ENCODE measurements around the gene AAK1. TPM values are rescaled to one million over a fixed set of nuclear protein-coding genes. Genes with fewer than 3 reads are reported as not detected.

The AAK1 gene
- total RNA-seq, 3 donors from 2014 or later (not counting 1 experiment from before 2014, with no cell fraction given): 174 to 249 (median 204) TPM

DNA sequence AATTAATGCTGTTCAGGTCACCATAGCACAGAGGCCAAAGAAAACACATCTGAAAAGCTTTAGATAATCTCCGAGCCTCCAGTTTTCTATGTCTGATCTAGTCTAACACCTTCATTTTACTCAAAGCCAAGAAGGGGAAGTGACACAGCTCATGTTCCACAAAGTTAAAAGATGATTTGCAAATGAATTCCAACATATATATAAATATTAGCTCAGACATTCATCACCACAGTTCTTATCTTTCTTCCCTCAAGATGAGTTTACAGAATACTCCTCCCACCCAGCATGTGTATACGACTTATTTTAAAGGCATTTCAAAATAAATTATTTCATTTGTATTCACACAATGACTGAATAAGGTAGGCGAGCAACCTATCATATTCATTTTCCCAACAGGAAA lies 82.4 kb downstream of the AAK1 start:
- Histone ChIP-seq H3K4me3 (ENCODE audit: low read length) (no peak overlapping the region), H3K27ac (ENCODE audit: low read length) (no peak overlapping the region), H3K27me3 (ENCODE audit: control insufficient read depth, insufficient read depth, low read length) (no peaks in the 10 kb centered on the region), H3K9me3 (ENCODE audit: control insufficient read depth, insufficient read depth, low read length) (no peaks in the 10 kb centered on the region), H3K36me3 (ENCODE audit: control insufficient read depth, insufficient read depth, low read length) (no peaks in the 10 kb centered on the region), H3K4me1 (ENCODE audit: control insufficient read depth, insufficient read depth, low read length) (peaks cover 17% of the 10 kb centered on the region)
- Mint-ChIP-seq H3K27me3 (ENCODE audit: low read depth in 2 of 2) (no peaks in the 10 kb centered on the region), H3K27ac (peak overlapping the region in 1 of 2 donors; percentile 39), H3K36me3 (no peaks in the 10 kb centered on the region), H3K9me3 (no peaks in the 10 kb centered on the region), H3K4me3 (no peak overlapping the region), H3K4me1 (peaks cover 81 to 83% of the 10 kb centered on the region in 2 donors)
- TF ChIP-seq, protein P1, sequence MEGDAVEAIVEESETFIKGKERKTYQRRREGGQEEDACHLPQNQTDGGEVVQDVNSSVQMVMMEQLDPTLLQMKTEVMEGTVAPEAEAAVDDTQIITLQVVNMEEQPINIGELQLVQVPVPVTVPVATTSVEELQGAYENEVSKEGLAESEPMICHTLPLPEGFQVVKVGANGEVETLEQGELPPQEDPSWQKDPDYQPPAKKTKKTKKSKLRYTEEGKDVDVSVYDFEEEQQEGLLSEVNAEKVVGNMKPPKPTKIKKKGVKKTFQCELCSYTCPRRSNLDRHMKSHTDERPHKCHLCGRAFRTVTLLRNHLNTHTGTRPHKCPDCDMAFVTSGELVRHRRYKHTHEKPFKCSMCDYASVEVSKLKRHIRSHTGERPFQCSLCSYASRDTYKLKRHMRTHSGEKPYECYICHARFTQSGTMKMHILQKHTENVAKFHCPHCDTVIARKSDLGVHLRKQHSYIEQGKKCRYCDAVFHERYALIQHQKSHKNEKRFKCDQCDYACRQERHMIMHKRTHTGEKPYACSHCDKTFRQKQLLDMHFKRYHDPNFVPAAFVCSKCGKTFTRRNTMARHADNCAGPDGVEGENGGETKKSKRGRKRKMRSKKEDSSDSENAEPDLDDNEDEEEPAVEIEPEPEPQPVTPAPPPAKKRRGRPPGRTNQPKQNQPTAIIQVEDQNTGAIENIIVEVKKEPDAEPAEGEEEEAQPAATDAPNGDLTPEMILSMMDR (IDR thresholded peaks at IDR 0.05): no peak
- ATAC-seq (no peak), DNase-seq (no peak)
- intact Hi-C loops (cut with micrococcal nuclease): no loop called here
- 94% methylated on average over 1 of the region's 3 CpGs for WGBS (ENCODE audit: insufficient coverage)

DNA sequence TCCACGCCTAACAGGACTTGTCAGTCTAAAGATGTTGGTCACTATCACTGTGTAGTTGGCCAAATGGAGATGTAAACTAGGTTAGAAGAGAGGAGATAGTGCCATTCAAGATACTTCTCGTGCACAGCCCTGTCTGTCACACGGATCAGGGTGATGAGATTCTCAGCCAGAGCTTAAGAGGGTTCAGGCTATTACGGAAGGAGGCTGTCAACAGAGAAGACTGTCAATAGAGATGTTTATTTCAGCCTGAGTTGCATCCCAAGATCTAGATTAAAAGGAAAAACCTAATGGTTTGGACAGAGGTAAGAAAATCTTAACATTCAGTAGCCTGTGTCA lies 83.4 kb downstream of the AAK1 start:
- peak in 1 of 3 donors; percentile 5 for ATAC-seq
- WGBS (ENCODE audit: insufficient coverage): 88% methylated on average over 4 of the region's 4 CpGs
- peak overlapping the region; percentile 39 to 75 for H3K27ac Mint-ChIP-seq
- Histone ChIP-seq H3K4me1 (ENCODE audit: control insufficient read depth, insufficient read depth, low read length) (peaks cover 11% of the 10 kb centered on the region), H3K27ac (ENCODE audit: low read length) (no peak overlapping the region), H3K36me3 (ENCODE audit: control insufficient read depth, insufficient read depth, low read length) (peaks cover 2% of the 10 kb centered on the region), H3K4me3 (ENCODE audit: low read length) (no peak overlapping the region), H3K9me3 (ENCODE audit: control insufficient read depth, insufficient read depth, low read length) (no peaks in the 10 kb centered on the region), H3K27me3 (ENCODE audit: control insufficient read depth, insufficient read depth, low read length) (no peaks in the 10 kb centered on the region)
- TF ChIP-seq, protein P1 (IDR thresholded peaks at IDR 0.05): no peak
- no peak for DNase-seq
- H3K9me3 Mint-ChIP-seq: no peaks in the 10 kb centered on the region
- intact Hi-C loops (cut with micrococcal nuclease): no loop called here
- no peaks in the 10 kb centered on the region for H3K27me3 Mint-ChIP-seq (ENCODE audit: low read depth in 2 of 2)
- no peaks in the 10 kb centered on the region for H3K36me3 Mint-ChIP-seq
- peaks cover 77 to 83% of the 10 kb centered on the region in 2 donors for H3K4me1 Mint-ChIP-seq
- no peak overlapping the region for H3K4me3 Mint-ChIP-seq

DNA sequence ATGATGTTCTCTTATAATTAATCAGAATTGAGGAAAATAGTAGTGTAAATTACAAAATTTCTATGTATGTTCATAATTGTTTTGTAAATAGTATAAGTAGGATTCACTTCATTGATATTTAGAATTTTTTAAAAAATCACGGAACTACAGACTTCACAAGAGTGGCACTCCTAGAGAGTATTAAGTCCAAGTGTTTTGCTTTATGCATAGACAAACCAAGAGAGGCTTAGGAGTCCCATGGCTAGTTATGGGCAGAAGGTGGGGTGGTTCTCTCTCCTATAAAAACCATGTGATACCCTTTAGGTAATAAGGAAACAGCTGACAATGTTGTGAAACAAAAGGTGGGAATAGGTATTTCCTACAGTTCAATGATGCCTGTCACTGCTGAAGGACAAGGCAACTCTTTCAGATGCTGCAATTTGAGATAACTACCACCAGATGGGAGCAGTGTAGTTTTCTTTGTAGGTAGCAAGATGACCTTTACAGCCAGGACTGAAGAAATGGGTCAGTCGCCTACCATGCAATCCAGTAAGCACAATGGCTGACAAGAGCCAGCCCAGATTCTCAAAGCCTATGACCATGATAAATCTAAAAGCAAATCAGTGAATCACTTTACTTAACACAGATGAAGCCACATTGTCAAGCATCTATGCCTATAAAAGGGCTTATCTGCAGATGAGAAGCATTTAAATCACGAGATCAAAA lies 83.9 kb downstream of the AAK1 start:
- ATAC-seq (peak; percentile 61 to 84 (median 81)), DNase-seq (peak in 1 of 2 donors; percentile 65)
- peak overlapping the region; percentile 39 to 75 for H3K27ac Mint-ChIP-seq
- peaks cover 77 to 83% of the 10 kb centered on the region in 2 donors for H3K4me1 Mint-ChIP-seq
- no peaks in the 10 kb centered on the region for H3K27me3 ChIP-seq (ENCODE audit: control insufficient read depth, insufficient read depth, low read length)
- peaks cover 4% of the 10 kb centered on the region for H3K36me3 ChIP-seq (ENCODE audit: control insufficient read depth, insufficient read depth, low read length)
- H3K36me3 Mint-ChIP-seq: no peaks in the 10 kb centered on the region
- no peaks in the 10 kb centered on the region for H3K27me3 Mint-ChIP-seq (ENCODE audit: low read depth in 2 of 2)
- no peak overlapping the region for H3K4me3 Mint-ChIP-seq
- peaks cover 9% of the 10 kb centered on the region for H3K4me1 ChIP-seq (ENCODE audit: control insufficient read depth, insufficient read depth, low read length)
- no peak overlapping the region for H3K27ac ChIP-seq (ENCODE audit: low read length)
- intact Hi-C loops (cut with micrococcal nuclease): loop anchor here (1.0 kb wide), 1 partner anchor 155 kb away; no protein-coding TSS in a partner anchor
- H3K9me3 ChIP-seq (ENCODE audit: control insufficient read depth, insufficient read depth, low read length): no peaks in the 10 kb centered on the region
- TF ChIP-seq, protein P1 (IDR thresholded peaks at IDR 0.05): peak; percentile 63
- WGBS (ENCODE audit: insufficient coverage): 80% methylated on average over 3 of the region's 3 CpGs
- H3K9me3 Mint-ChIP-seq: no peaks in the 10 kb centered on the region
- no peak overlapping the region for H3K4me3 ChIP-seq (ENCODE audit: low read length)

DNA sequence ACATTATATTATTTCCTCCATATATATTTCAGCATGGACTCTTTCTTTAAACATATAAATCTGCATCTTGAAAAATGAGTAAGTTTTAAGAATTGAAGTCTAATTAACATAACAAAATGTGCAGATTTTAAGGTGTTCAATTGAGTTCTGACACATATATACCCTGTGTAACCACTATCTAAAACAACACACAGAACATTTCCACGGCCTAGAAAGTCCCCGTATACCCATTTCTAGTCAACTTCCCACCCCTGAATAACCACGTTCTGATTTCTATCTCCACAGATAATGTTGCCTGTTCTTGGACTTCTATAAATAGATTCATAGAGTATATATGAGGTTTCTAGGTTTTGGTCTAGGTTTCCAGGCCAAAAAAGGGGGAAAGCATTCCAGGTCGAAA lies 87.5 kb downstream of the AAK1 start:
- Mint-ChIP-seq H3K4me3 (no peak overlapping the region), H3K27me3 (ENCODE audit: low read depth in 2 of 2) (no peaks in the 10 kb centered on the region), H3K9me3 (no peaks in the 10 kb centered on the region), H3K27ac (peak overlapping the region; percentile 58 to 75), H3K36me3 (no peaks in the 10 kb centered on the region), H3K4me1 (peaks cover 63 to 67% of the 10 kb centered on the region in 2 donors)
- H3K36me3 ChIP-seq (ENCODE audit: control insufficient read depth, insufficient read depth, low read length): peaks cover 7% of the 10 kb centered on the region
- TF ChIP-seq, protein P1 (IDR thresholded peaks at IDR 0.05): no peak
- intact Hi-C loops (cut with micrococcal nuclease): no loop called here
- 60% methylated on average over 3 of the region's 4 CpGs for WGBS (ENCODE audit: insufficient coverage)
- H3K4me1 ChIP-seq (ENCODE audit: control insufficient read depth, insufficient read depth, low read length): peaks cover 7% of the 10 kb centered on the region
- no peaks in the 10 kb centered on the region for H3K9me3 ChIP-seq (ENCODE audit: control insufficient read depth, insufficient read depth, low read length)
- H3K4me3 ChIP-seq (ENCODE audit: low read length): no peak overlapping the region
- DNase-seq (no peak), ATAC-seq (peak in 2 of 3 donors; percentile 38 to 46)
- H3K27me3 ChIP-seq (ENCODE audit: control insufficient read depth, insufficient read depth, low read length): no peaks in the 10 kb centered on the region
- no peak overlapping the region for H3K27ac ChIP-seq (ENCODE audit: low read length)

Measured in natural killer cell (primary cell).